Trophoblast cell (in vitro differentiated cells and primary cell): ENCODE results near the gene CPEB1.
A peak's percentile ranks its signal among the peaks of the same experiment; 100 is the strongest.

ENCODE experiments used
- DNase-seq, 2 donors: peaks; one replicate each; pipeline ENCODE4 v3.0.0-alpha.2; 2016
- H2AFZ ChIP-seq: 2 replicates; pipeline ENCODE4 v1.6.1; 2013; ENCODE audit warnings: low read length, moderate library complexity, mild to moderate bottlenecking; ENCODE audit not compliant: insufficient read depth, poor library complexity
- H2AK5ac ChIP-seq: 2 replicates; pipeline ENCODE4 v1.6.1; 2013; ENCODE audit warnings: mild to moderate bottlenecking, low read length
- H2BK120ac ChIP-seq: 2 replicates; pipeline ENCODE4 v1.6.1; 2013; ENCODE audit warnings: low read length, mild to moderate bottlenecking, moderate library complexity; ENCODE audit not compliant: insufficient read depth, poor library complexity
- H2BK12ac ChIP-seq: 2 replicates; pipeline ENCODE4 v1.6.1; 2013; ENCODE audit warnings: mild to moderate bottlenecking, low read length, moderate library complexity
- H2BK5ac ChIP-seq: 2 replicates; pipeline ENCODE4 v1.6.1; 2013; ENCODE audit warnings: low read length, low read depth, moderate library complexity, mild to moderate bottlenecking; ENCODE audit not compliant: poor library complexity
- H3K14ac ChIP-seq: 2 replicates; pipeline ENCODE4 v1.6.1; 2013; ENCODE audit warnings: mild to moderate bottlenecking, low read length
- H3K18ac ChIP-seq: 2 replicates; pipeline ENCODE4 v1.6.1; 2013; ENCODE audit warnings: mild to moderate bottlenecking, low read length
- H3K23ac ChIP-seq: 2 replicates; pipeline ENCODE4 v1.6.1; 2013; ENCODE audit warnings: low read length
- H3K27ac ChIP-seq: 2 replicates; pipeline ENCODE4 v1.5.1; 2013; ENCODE audit warnings: low read depth, mild to moderate bottlenecking, inconsistent platforms, low read length, moderate library complexity
- H3K27me3 ChIP-seq: 2 replicates; pipeline ENCODE4 v1.6.1; 2013; ENCODE audit warnings: inconsistent platforms, mild to moderate bottlenecking, low read length, moderate library complexity; ENCODE audit not compliant: insufficient read depth
- H3K36me3 ChIP-seq, 2 experiments: 1 replicate in 1 of 2; 2 replicates in 1 of 2; pipeline ENCODE4 v1.6.1; 2013; ENCODE audit warnings: low read length in 2 of 2, mild to moderate bottlenecking in 2 of 2, moderate library complexity in 1 of 2; ENCODE audit not compliant: insufficient read depth in 2 of 2, control insufficient read depth in 1 of 2
- H3K4ac ChIP-seq: 2 replicates; pipeline ENCODE4 v1.6.1; 2013; ENCODE audit warnings: low read depth, mild to moderate bottlenecking, low read length, moderate library complexity
- H3K4me1 ChIP-seq, 2 experiments: 1 replicate in 1 of 2; 2 replicates in 1 of 2; pipeline ENCODE4 v1.6.1; 2013; ENCODE audit warnings: low read length in 2 of 2, mild to moderate bottlenecking in 2 of 2, moderate library complexity in 1 of 2; ENCODE audit not compliant: insufficient read depth in 2 of 2, control insufficient read depth in 1 of 2
- H3K4me2 ChIP-seq: 2 replicates; pipeline ENCODE4 v1.6.1; 2013; ENCODE audit warnings: inconsistent platforms, mild to moderate bottlenecking, low read length, moderate library complexity
- H3K4me3 ChIP-seq: 2 replicates; pipeline ENCODE4 v1.5.1; 2013; ENCODE audit warnings: mild to moderate bottlenecking, low read depth, low read length, inconsistent platforms
- H3K79me1 ChIP-seq: one replicate; pipeline ENCODE4 v1.6.1; 2013; ENCODE audit warnings: low read length
- H3K79me2 ChIP-seq: 2 replicates; pipeline ENCODE4 v1.6.1; 2013; ENCODE audit warnings: low read length, mild to moderate bottlenecking; ENCODE audit not compliant: control insufficient read depth, insufficient read depth, poor library complexity
- H3K9ac ChIP-seq: 2 replicates; pipeline ENCODE4 v1.6.1; 2013; ENCODE audit warnings: mild to moderate bottlenecking, low read length
- H3K9me3 ChIP-seq: 2 replicates; pipeline ENCODE4 v1.6.1; 2013; ENCODE audit warnings: low read depth, mild to moderate bottlenecking, control low read depth, inconsistent platforms, low read length; ENCODE audit not compliant: insufficient read depth
- H4K12ac ChIP-seq: 2 replicates; pipeline ENCODE4 v1.6.1; 2013; ENCODE audit warnings: low read depth, mild to moderate bottlenecking, low read length, moderate library complexity
- H4K8ac ChIP-seq: 2 replicates; pipeline ENCODE4 v1.6.1; 2013; ENCODE audit warnings: low read depth, mild to moderate bottlenecking, low read length, moderate library complexity
- H4K91ac ChIP-seq: one replicate; pipeline ENCODE4 v1.6.1; 2013; ENCODE audit warnings: low read depth, mild to moderate bottlenecking, low read length, moderate library complexity
- WGBS: extraction: QIAGEN DNeasy Blood & Tissue Kit; methylation state at CpG from one replicate; pipeline ENCODE4 v1.1.7; 2013; ENCODE audit warnings: missing lambda C conversion rate; ENCODE audit not compliant: insufficient read length, insufficient coverage; ENCODE audit errors: extremely low coverage; 5-methylcytosine and 5-hydroxymethylcytosine counted together

The CPEB1 gene

DNA sequence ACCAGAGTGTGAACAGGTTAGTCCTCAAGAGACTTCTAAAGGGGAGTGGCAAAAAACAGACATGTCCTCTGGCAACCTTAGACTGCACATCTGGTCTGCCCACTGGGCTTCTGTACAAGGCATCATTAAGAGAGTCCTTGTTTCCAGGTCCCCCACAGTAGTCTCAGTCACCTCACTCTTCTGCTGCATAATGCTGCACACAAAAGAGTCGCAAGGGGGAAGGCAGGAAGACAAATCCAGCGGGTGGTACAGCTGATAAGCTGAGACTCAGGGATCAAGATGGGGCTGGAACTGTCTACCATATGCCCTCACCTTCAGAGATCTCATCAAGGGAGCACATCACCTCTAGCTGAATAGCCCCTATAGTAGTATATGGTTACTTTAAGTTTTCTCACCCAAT, 79.5 kb downstream of the CPEB1 start:
- Histone ChIP-seq H3K23ac (no peak overlapping the region), H3K14ac (no peak overlapping the region), H3K9ac (no peak overlapping the region), H4K8ac (no peak overlapping the region), H3K79me1 (no peaks in the 10 kb centered on the region), H4K91ac (no peak overlapping the region), H3K9me3 (no peaks in the 10 kb centered on the region), H3K4me3 (no peak overlapping the region), H3K36me3 (no peaks in the 10 kb centered on the region), H2BK12ac (no peak overlapping the region), H2AFZ (no peak overlapping the region), H3K18ac (no peak overlapping the region), H3K27me3 (no peaks in the 10 kb centered on the region), H4K12ac (no peak overlapping the region), H2BK120ac (no peak overlapping the region), H3K27ac (no peak overlapping the region), H3K79me2 (no peaks in the 10 kb centered on the region), H3K4ac (no peak overlapping the region), H2BK5ac (no peak overlapping the region), H2AK5ac (no peak overlapping the region), H3K4me1 (peaks cover 0 to 5% of the 10 kb centered on the region in 2 experiments), H3K4me2 (no peak overlapping the region)
- DNase-seq, result no peak
- WGBS, result no CpG with 5 or more reads among the region's 2 CpGs

DNA sequence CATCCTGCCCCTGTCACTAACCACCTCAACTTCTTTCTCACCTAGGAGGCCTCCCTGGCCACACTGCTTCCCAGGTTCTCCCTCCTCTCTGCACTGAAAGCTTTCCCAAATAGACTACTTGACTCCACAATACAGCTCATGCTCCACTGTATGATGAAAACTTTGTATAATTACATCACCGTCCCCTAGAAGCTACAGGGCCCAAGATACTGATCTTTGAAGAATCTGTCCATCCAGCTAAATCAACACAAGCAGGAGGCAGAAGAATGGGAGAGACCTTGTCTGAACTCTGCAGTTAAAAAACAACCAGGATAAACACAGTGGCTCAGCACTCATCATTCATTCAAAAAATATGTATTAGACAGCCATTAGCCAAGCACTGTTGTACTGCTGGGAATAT, 80.5 kb downstream of the CPEB1 start:
- Histone ChIP-seq H4K91ac (no peak overlapping the region), H3K14ac (no peak overlapping the region), H3K79me2 (no peaks in the 10 kb centered on the region), H3K23ac (no peak overlapping the region), H4K8ac (no peak overlapping the region), H3K18ac (no peak overlapping the region), H3K27ac (no peak overlapping the region), H3K4ac (no peak overlapping the region), H3K4me3 (no peak overlapping the region), H2BK5ac (no peak overlapping the region), H4K12ac (no peak overlapping the region), H2BK120ac (no peak overlapping the region), H2AFZ (no peak overlapping the region), H3K36me3 (no peaks in the 10 kb centered on the region), H3K79me1 (no peaks in the 10 kb centered on the region), H3K9me3 (no peaks in the 10 kb centered on the region), H2BK12ac (no peak overlapping the region), H3K4me1 (peaks cover 0 to 2% of the 10 kb centered on the region in 2 experiments), H3K27me3 (no peaks in the 10 kb centered on the region), H3K9ac (no peak overlapping the region), H3K4me2 (no peak overlapping the region), H2AK5ac (no peak overlapping the region)
- DNase-seq, result peak; percentile 47 to 82
- WGBS, result no CpG with 5 or more reads among the region's 1 CpG

DNA sequence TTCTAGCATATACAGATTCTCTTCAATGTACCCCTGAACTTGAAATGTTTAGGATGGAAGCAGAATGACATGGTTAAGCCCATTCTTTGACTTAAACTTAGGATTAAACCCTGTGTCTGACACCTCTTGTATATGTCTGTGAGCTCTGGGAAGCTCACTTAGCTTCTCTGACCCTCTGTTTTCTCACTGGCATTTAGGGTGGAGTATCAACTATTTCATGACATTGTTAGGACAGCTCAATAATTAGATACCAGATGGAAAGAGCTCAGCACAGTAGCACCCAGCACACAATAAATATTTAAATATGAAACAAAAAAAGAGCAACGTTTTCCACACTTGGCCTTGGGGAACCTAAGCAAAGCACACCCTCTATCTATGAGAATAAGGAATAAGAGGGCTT, 88.7 kb downstream of the CPEB1 start:
- Histone ChIP-seq H3K79me1 (no peaks in the 10 kb centered on the region), H3K23ac (no peak overlapping the region), H4K8ac (no peak overlapping the region), H4K91ac (no peak overlapping the region), H3K14ac (no peak overlapping the region), H3K18ac (no peak overlapping the region), H3K4me2 (no peak overlapping the region), H2BK5ac (no peak overlapping the region), H2AFZ (no peak overlapping the region), H3K9ac (no peak overlapping the region), H2AK5ac (no peak overlapping the region), H3K27me3 (no peaks in the 10 kb centered on the region), H2BK120ac (no peak overlapping the region), H3K9me3 (no peaks in the 10 kb centered on the region), H3K79me2 (no peaks in the 10 kb centered on the region), H3K36me3 (no peaks in the 10 kb centered on the region), H3K4me1 (no peaks in the 10 kb centered on the region), H3K4ac (no peak overlapping the region), H2BK12ac (no peak overlapping the region), H3K27ac (no peak overlapping the region), H4K12ac (no peak overlapping the region), H3K4me3 (no peak overlapping the region)
- no CpG with 5 or more reads among the region's 1 CpG for whole genome bisulfite sequencing
- DNase-seq, result no peak

DNA sequence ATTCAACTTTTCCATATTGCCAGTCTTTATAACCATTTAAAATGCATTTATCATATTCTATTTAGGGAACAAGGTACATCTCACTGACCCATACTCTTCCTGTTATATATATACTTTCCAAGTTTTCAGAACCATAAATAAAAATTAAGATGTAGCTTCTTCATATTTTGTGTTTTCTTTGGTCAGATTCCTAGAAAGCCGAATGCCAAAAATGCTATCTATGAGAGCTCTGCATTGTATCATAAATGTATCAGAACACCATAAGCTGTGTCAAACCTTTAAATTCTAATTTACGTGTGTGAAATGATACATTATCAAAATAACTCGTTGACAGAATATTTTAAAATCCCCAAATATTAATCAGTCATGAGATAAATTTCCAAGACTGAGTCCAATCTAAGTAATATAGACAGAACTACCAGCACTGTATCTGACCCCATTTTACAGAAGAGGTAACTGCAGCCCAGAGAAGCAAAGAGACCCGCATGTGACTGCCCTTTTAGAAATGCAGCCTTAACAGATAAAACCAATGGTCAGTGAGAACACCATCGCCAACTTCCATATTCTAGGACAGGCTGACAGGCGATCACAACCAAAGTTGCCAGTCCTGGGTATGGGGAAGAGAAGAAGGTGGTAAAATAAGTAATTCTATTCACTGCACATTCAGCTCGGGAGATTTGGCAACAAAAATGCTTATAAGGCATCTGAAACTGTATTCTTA, 90.7 kb downstream of the CPEB1 start:
- no peaks in the 10 kb centered on the region for H3K27me3 ChIP-seq
- H3K9ac ChIP-seq, result no peak overlapping the region
- no peak overlapping the region for H2AFZ ChIP-seq
- H3K4me2 ChIP-seq, result no peak overlapping the region
- no peak overlapping the region for H3K18ac ChIP-seq
- H3K4ac ChIP-seq, result no peak overlapping the region
- H3K79me2 ChIP-seq, result no peaks in the 10 kb centered on the region
- no peak overlapping the region for H4K91ac ChIP-seq
- peak; percentile 68 to 80 for DNase-seq
- H3K4me1 ChIP-seq, result no peaks in the 10 kb centered on the region
- H3K79me1 ChIP-seq, result no peaks in the 10 kb centered on the region
- no peak overlapping the region for H2BK12ac ChIP-seq
- no peak overlapping the region for H3K14ac ChIP-seq
- no peak overlapping the region for H2BK120ac ChIP-seq
- H3K9me3 ChIP-seq, result no peaks in the 10 kb centered on the region
- H3K27ac ChIP-seq, result no peak overlapping the region
- H4K12ac ChIP-seq, result no peak overlapping the region
- no peak overlapping the region for H2AK5ac ChIP-seq
- no peak overlapping the region for H3K23ac ChIP-seq
- no peak overlapping the region for H3K4me3 ChIP-seq
- no CpG with 5 or more reads among the region's 7 CpGs for WGBS
- no peak overlapping the region for H4K8ac ChIP-seq
- no peak overlapping the region for H2BK5ac ChIP-seq
- H3K36me3 ChIP-seq, result no peaks in the 10 kb centered on the region
